ENCODE data around the gene SSPN. TPM values are rescaled to one million over a fixed set of nuclear protein-coding genes. Genes with fewer than 3 reads are reported as not detected.

Gene SSPN
- total and polyA plus RNA-seq, 9 of the 15 experiments (the other 6 are each of a cell fraction or from before 2014, with no cell fraction given), result 0.40 TPM; not detected in 8

DNA sequence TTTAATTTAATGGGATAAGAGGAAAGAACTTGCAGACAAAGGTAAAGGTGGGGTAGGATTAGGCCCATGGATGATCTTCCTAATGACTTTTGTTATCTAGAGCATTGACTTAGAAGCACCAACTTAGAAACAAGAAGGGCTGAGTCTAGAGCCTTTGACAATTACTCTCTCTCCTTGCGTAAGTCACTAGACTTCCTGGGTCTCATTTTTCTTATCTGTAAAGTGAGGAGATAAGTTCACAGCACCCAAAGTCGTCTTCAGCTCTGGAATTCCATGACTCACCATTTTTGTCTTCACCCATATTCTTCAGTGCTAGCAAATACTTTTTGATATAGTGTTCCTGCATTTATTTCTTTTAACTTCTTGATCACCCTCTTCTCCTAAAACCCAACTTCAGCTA is 75.7 kb downstream of the SSPN start (continued):
- TF ChIP-seq NR4A1 (CRISPR knock-in tag; IDR thresholded peaks at IDR 0.05) (no peak), NR4A1 (tag; IDR thresholded peaks at IDR 0.05) (no peak), CHD4 (IDR thresholded peaks at IDR 0.05; ENCODE audit: insufficient read depth, insufficient replicate concordance, low read depth, low read length, poor library complexity, severe bottlenecking) (no peak), ELF4 (CRISPR knock-in tag; IDR thresholded peaks at IDR 0.05) (no peak), ZNF436 (CRISPR knock-in tag; IDR thresholded peaks at IDR 0.05) (no peak), CCNT2 (IDR thresholded peaks at IDR 0.05; ENCODE audit: borderline replicate concordance, extremely low read depth, insufficient read length, low read depth, low read length) (no peak), RBM25 (IDR thresholded peaks at IDR 0.05; ENCODE audit: low read depth, low read length, severe bottlenecking) (no peak), SETDB1 (IDR thresholded peaks at IDR 0.05; ENCODE audit: low read length) (no peak), SRSF3 (IDR thresholded peaks at IDR 0.05; ENCODE audit: insufficient read depth, low read length) (no peak), TAF15 (IDR thresholded peaks at IDR 0.05; ENCODE audit: low read depth, low read length) (no peak), ELF2 (CRISPR knock-in tag; IDR thresholded peaks at IDR 0.05) (no peak), PCBP2 (IDR thresholded peaks at IDR 0.05; ENCODE audit: low read depth, low read length, poor library complexity, severe bottlenecking) (no peak), DPF2 (IDR thresholded peaks at IDR 0.05) (peak; percentile 90), ZNF780A (CRISPR knock-in tag; IDR thresholded peaks at IDR 0.05) (no peak), CBFA2T2 (conservative IDR thresholded peaks at IDR 0.05) (no peak), EP300 (IDR thresholded peaks at IDR 0.05; ENCODE audit: low read length) (peak; percentile 58; the same call in 1 of the 2 replicates)
- TF ChIP-seq, protein P1, sequence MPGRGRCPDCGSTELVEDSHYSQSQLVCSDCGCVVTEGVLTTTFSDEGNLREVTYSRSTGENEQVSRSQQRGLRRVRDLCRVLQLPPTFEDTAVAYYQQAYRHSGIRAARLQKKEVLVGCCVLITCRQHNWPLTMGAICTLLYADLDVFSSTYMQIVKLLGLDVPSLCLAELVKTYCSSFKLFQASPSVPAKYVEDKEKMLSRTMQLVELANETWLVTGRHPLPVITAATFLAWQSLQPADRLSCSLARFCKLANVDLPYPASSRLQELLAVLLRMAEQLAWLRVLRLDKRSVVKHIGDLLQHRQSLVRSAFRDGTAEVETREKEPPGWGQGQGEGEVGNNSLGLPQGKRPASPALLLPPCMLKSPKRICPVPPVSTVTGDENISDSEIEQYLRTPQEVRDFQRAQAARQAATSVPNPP (IDR thresholded peaks at IDR 0.05; ENCODE audit: borderline replicate concordance, insufficient read depth, insufficient read length), result no peak
- TF ChIP-seq, protein P2, sequence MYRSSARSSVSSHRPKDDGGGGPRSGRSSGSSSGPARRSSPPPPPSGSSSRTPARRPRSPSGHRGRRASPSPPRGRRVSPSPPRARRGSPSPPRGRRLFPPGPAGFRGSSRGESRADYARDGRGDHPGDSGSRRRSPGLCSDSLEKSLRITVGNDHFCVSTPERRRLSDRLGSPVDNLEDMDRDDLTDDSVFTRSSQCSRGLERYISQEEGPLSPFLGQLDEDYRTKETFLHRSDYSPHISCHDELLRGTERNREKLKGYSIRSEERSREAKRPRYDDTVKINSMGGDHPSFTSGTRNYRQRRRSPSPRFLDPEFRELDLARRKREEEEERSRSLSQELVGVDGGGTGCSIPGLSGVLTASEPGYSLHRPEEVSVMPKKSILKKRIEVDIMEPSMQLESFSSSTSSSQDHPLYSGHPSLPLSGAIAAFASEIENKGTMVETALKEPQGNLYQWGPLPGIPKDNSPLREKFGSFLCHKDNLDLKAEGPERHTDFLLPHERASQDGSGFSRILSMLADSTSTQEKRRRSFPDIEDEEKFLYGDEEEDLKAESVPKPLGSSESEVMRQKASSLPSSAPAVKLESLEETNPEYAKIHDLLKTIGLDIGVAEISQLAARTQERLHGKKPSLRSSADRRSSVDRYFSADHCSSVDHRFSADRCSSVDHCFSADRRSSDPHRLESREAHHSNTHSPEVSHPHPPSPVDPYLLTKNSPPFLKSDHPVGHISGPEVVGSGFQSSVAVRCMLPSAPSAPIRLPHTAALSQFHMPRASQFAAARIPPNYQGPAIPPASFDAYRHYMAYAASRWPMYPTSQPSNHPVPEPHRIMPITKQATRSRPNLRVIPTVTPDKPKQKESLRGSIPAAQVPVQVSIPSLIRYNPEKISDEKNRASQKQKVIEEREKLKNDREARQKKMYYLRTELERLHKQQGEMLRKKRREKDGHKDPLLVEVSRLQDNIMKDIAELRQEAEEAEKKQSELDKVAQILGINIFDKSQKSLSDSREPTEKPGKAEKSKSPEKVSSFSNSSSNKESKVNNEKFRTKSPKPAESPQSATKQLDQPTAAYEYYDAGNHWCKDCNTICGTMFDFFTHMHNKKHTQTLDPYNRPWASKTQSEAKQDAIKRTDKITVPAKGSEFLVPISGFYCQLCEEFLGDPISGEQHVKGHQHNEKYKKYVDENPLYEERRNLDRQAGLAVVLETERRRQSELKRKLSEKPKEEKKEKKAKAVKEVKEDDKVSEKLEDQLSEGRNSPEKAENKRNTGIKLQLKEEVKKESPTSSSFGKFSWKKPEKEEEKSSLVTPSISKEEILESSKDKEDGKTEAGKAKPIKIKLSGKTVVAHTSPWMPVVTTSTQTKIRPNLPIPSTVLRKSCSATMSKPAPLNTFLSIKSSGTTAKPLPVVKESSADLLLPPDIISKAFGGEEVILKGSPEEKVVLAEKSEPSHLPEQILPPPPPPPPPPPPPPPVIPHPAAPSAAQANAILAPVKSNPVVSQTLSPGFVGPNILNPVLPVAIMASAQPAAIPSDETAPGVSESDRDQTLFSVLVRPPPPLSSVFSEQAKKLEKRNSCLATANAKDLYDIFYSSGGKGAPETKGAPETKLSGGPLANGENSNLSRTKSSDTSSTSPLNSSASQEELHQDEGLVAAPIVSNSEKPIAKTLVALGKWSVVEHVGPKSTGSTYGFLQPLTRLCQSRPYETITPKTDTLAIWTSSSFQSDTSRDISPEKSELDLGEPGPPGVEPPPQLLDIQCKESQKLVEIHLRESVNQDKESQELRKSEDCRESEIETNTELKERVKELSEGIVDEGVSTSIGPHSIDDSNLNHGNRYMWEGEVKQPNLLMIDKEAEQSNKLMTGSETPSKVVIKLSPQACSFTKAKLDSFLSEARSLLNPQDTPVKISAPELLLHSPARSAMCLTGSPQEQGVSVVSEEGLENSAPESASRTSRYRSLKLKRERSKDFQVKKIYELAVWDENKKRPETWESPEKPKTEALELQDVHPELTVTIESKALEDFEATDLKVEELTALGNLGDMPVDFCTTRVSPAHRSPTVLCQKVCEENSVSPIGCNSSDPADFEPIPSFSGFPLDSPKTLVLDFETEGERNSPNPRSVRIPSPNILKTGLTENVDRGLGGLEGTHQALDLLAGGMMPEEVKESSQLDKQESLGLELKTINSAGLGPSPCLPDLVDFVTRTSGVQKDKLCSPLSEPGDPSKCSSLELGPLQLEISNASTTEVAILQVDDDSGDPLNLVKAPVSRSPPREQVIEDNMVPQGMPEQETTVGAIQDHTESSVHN (IDR thresholded peaks at IDR 0.05; ENCODE audit: borderline replicate concordance in 1 of 2, low read depth in 1 of 2), result 0 out of 4 replicates have a peak, but pooled peaks of 1 of the 2 experiments have one; percentile 26

Data from K562 (cell line).